Stimulated activated CD8-positive, alpha-beta memory T cell treated with anti-CD3 and anti-CD28 coated beads, Interleukin-15, amount 100 ng/mL, for 24 hours (primary cell): Measurements from ENCODE around the gene EPHX1.
"Not testable (repeated sequence)": the region's sequence is repeated elsewhere in the genome, so short reads cannot be mapped to it uniquely, and the experiment has no call there.

Experiments used
- DNase-seq: peaks from one replicate; pipeline ENCODE4 v3.0.0-alpha.2; 2020; ENCODE audit warnings: low read depth

Gene EPHX1

GRCh38 chr1:225881081-225881958 lies 71.4 kb downstream of the EPHX1 start:
- DNase-seq = no peak

DNA sequence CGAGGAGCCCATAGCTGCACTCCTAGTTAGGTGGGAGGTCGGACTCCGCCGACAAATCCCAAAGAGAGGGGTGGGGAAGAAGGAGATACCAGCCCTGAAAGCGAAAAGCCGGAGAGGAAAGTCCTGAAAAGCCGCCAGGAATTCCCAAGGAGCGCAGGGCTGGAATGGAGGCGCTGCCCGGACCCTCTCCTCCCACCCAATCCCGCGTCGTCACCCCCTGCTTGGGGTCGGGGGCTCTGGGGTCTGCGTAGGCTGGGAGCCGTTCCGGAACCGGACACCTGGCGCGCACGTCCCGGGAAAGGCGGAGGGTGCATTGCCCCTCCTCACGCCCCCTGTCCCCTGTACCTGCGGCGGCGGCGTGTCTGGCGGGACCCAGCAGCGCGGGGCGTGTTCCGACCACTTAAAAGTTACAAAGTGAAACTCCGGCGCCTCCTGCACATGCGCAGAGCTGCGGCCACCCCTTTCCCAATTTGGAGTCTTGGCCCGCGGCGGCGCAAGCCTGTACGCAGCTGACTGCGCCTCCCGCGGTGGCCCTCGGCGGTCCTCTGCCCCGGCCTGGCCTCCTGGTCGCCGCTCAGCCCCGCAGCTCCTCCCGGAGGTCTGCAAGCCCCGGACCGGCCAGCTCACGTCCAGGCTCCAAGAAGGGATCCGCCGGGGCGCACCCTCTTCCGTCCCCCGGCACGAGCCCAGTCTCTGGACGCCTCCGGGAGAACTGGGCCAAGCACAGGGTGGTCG lies 72.2 kb downstream of the EPHX1 start, which contains the start of gene TMEM63A:
Gene TMEM63A (minus strand): TSS at position 422 of the 735 bp plus-strand sequence. CDS start 4,800 bp downstream, outside the sequence.
- peak; percentile 67 for DNase-seq

GRCh38 chr1:225882694-225883615 lies 73.0 kb downstream of the EPHX1 start:
- peak; percentile 25 for DNase-seq

GRCh38 chr1:225883616-225884265 lies 73.8 kb downstream of the EPHX1 start:
- no peak for DNase-seq

GRCh38 chr1:225885336-225885735 lies 75.4 kb downstream of the EPHX1 start:
- DNase-seq = no peak

- DNase-seq = no peak
Measured at GRCh38 chr1:225886159-225887029, 76.5 kb downstream of the EPHX1 start.

- no peak for DNase-seq
Measured at GRCh38 chr1:225887030-225887314, 77.0 kb downstream of the EPHX1 start.

DNA sequence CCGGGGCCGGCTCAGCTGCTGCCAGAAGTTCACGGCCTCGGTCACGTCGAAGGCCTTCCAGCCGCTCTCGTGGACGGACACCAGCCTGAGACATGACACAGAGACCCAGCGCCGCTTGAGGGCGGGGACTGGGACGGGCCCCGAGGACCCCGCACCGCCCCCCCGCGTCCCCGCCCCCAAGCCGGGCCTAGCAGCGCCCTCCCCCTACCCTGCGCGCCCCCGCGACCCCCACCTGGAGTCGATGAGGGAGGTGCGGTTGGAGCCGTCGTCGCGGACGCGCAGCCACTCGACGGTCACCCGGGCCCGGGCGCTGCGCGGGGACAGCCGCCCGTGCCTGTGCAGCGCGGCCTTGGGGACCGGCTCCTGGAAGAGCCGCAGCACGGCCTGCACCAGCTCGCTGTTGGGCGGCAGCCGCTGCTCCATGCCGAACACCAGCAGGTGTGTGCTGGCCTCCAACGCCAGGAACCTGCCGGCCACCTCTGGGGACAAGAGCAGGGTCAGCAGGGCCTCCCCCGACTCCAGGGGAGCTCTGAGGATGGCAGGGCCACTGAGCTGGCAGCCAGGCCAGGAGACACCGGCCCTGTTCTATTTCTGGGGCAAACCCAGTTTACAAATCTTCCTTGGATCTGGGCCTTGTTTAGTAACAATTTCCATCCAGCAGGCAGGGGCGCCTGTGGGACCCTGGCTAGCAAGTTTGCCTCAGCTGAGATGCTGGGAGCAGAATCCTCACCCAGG lies 77.8 kb downstream of the EPHX1 start:
- not testable (repeated sequence) for DNase-seq

DNA sequence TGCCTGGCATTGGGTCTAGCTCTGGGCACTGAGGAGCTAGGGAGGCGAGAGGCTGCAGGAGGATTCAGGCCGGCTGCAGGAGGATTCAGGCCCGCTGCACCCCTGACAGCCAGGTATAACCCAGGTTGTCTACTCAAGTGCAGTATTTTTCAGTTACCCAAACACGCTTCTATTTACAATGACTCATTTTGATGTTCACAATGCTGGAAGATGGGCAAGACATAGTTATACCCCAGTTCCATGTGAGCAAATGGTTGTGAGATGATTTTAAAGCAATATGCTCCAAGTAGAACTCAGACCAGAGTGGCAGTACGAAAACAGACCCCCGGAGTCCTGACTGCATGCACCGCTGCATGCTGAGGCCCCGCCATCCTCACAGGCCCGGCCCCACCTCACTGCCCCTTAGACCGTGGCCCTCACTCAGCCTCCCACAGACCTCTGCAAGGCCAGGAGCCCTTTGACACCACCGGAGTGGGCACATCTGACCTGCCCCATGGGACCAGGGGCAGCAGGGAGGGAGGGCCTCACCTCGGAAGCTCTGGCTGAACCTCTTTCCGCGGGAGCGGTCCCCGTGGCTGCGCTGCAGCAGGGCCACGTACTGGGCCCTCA lies 78.5 kb downstream of the EPHX1 start:
- no peak for DNase-seq

- no peak for DNase-seq
Measured at GRCh38 chr1:225888898-225889601, 79.1 kb downstream of the EPHX1 start, which contains the start of gene LEFTY1. TSS of gene LEFTY1 (minus strand) at chr1:225889146. CDS start at chr1:225889066, 80 bp downstream.

DNA sequence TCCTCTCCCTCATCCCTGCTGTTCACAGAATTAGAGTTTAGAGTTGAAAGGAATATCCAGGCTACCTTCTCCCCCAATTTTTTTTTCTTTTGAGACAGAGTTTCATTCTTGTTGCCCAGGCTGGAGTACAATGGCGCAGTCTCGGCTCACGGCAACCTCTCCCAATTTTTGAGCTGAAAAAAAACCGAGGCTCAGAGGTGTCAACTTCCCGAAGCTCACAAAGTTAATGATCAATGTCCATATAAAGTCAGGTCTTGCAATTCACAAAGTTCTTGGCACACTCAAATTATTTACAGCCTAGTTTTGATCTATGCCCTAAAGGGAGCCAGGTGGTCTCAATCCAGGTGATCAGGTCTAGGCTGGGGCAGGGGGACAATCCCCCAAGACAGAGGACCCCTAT lies 79.8 kb downstream of the EPHX1 start:
- no peak for DNase-seq

- DNase-seq = no peak
Measured at GRCh38 chr1:225890346-225891228, 80.7 kb downstream of the EPHX1 start.

GRCh38 chr1:225891229-225891972 lies 81.5 kb downstream of the EPHX1 start:
- no peak for DNase-seq

DNA sequence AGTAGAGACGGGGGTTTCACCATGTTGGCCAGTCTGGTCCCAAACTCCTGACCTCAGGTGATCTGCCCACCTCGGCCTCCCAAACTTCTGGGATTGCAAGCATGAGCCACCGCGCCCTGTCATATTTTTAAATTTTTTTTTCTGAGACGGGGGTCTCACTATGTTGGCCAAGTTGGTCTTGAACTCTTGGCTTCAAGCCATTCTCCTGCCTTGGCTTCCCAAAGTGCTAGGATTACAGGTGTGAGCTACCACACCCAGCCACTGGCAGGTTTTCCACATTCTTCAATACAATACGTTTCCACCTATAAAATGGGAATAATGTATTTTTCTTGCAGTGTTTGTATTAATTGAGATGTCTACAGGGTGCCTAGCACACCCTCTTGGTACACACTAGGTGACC lies 82.4 kb downstream of the EPHX1 start:
- no peak for DNase-seq
